Natural killer cell treated with Interleukin-12 subunit alpha and Interleukin-12 subunit beta and Interleukin-15 and Interleukin-18, amount 100 ng/mL, for 72 hours (primary cell): ENCODE results near the gene THSD7B. TPM values are rescaled to one million over a fixed set of nuclear protein-coding genes. Genes with fewer than 3 reads are reported as not detected.
"Not testable (repeated sequence)": the region's sequence is repeated elsewhere in the genome, so short reads cannot be mapped to it uniquely, and the experiment has no call there.

Source experiments
- ATAC-seq, 2 donors: fragments of 150-1000 bp; cut with Tn5 transposase in 1 of 2; sonication (Bioruptor Pico), chemical (Tn5 transposase) in 1 of 2; 2 replicates each; pipeline ENCODE4 v1.10.0; 2021
- DNase-seq: peaks from one replicate; pipeline ENCODE4 v3.0.0; 2022; ENCODE audit warnings: low spot score
- H3K27ac Mint-ChIP-seq, 2 donors: 1 replicate in 1 of 2; 2 replicates in 1 of 2; pipeline ENCODE4 v1.8.0; 2022; ENCODE audit warnings: mixed read lengths in 2 of 2, mild to moderate bottlenecking in 1 of 2, moderate library complexity in 1 of 2
- H3K27me3 Mint-ChIP-seq, 2 donors: 1 replicate in 1 of 2; 2 replicates in 1 of 2; pipeline ENCODE4 v1.8.0; 2022; ENCODE audit warnings: mixed read lengths in 2 of 2
- H3K36me3 Mint-ChIP-seq: one replicate; pipeline ENCODE4 v1.8.0; 2022; ENCODE audit warnings: mixed read lengths
- H3K4me1 Mint-ChIP-seq, 2 donors: 1 replicate in 1 of 2; 2 replicates in 1 of 2; pipeline ENCODE4 v1.8.0; 2022; ENCODE audit warnings: low read depth in 2 of 2, mixed read lengths in 2 of 2, mild to moderate bottlenecking in 1 of 2
- H3K4me3 Mint-ChIP-seq: one replicate; pipeline ENCODE4 v1.8.0; 2022; ENCODE audit warnings: mixed read lengths
- H3K9me3 Mint-ChIP-seq: 2 replicates; pipeline ENCODE4 v1.8.0; 2022; ENCODE audit warnings: mixed read lengths
- total RNA-seq, 2 donors: library from RNA; stranded (reverse); gene quantifications; one replicate each; pipeline ENCODE4 v1.2.3, GENCODE V29; 2022

THSD7B gene
- total RNA-seq, 2 donors from 2014 or later: not detected

GRCh38 chr2:137051778-137052398 lies 286.5 kb downstream of the THSD7B start:
- H3K27ac Mint-ChIP-seq: no peak overlapping the region
- H3K9me3 Mint-ChIP-seq: peaks cover 9% of the 10 kb centered on the region
- H3K27me3 Mint-ChIP-seq: no peaks in the 10 kb centered on the region
- H3K4me3 Mint-ChIP-seq: no peak overlapping the region
- ATAC-seq (no peak), DNase-seq (no peak)
- H3K4me1 Mint-ChIP-seq: no peaks in the 10 kb centered on the region
- no peaks in the 10 kb centered on the region for H3K36me3 Mint-ChIP-seq

- Mint-ChIP-seq H3K36me3 (no peaks in the 10 kb centered on the region), H3K4me3 (no peak overlapping the region), H3K27me3 (no peaks in the 10 kb centered on the region), H3K4me1 (no peaks in the 10 kb centered on the region), H3K27ac (no peak overlapping the region), H3K9me3 (peaks cover 10% of the 10 kb centered on the region)
- ATAC-seq: no peak
- DNase-seq: no peak
Measured at GRCh38 chr2:137056704-137057103, 291.4 kb downstream of the THSD7B start.

DNA sequence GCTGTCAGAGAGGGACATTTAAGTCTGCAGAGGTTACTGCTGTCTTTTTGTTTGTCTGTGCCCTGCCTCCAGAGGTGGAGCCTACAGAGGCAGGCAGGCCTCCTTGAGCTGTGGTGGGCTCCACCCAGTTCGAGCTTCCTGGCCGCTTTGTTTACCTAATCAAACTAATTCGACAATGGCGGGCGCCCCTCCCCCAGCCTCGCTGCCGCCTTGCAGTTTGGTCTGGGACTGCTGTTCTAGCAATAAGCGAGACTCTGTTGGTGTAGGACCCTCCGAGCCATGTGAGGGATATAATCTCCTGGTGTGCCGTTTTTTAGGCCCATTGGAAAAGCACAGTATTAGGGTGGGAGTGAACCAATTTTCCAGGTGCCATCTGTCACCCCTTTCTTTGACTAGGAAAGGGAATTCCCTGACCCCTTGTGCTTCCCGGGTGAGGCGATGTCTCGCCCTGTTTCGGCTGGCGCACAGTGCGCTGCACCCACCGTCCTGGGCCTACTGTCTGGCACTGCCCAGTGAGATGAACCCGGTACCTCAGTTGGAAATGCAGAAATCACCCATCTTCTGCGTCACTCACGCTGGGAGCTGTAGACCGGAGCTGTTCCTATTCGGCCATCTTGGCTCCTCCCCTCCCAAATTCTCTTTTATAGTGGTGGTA lies 310.9 kb downstream of the THSD7B start:
- not testable (repeated sequence) for H3K4me3 Mint-ChIP-seq, ATAC-seq, H3K4me1 Mint-ChIP-seq, H3K36me3 Mint-ChIP-seq, H3K27me3 Mint-ChIP-seq, H3K27ac Mint-ChIP-seq, DNase-seq, H3K9me3 Mint-ChIP-seq

- no peaks in the 10 kb centered on the region for H3K9me3 Mint-ChIP-seq
- ATAC-seq (no peak), DNase-seq (no peak)
- H3K4me3 Mint-ChIP-seq: no peak overlapping the region
- H3K4me1 Mint-ChIP-seq: no peaks in the 10 kb centered on the region
- no peaks in the 10 kb centered on the region for H3K27me3 Mint-ChIP-seq
- H3K27ac Mint-ChIP-seq: no peak overlapping the region
- H3K36me3 Mint-ChIP-seq: no peaks in the 10 kb centered on the region
Measured at GRCh38 chr2:137091704-137092103, 326.4 kb downstream of the THSD7B start.

DNA sequence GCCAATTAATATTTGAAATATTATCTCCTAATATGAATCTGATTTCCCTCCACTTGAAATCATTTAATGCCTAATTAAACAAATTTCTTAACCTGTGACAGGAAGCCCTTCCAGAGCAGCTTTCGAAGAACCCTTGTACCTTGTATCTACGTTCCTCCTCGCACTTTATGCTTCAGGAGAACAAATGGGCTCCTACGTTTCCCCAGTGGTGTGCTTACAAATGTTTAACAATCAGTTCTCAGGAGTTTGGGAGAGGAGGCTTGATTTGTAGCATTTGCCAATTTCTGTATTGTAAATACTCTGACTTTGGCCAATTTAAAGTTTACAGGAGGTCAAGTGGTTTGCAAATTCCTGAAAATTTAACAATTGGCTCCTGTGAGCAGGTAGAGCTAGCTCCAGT lies 327.8 kb downstream of the THSD7B start:
- no peak overlapping the region for H3K27ac Mint-ChIP-seq
- no peaks in the 10 kb centered on the region for H3K36me3 Mint-ChIP-seq
- no peak overlapping the region for H3K4me3 Mint-ChIP-seq
- no peak for DNase-seq
- ATAC-seq: no peak
- H3K27me3 Mint-ChIP-seq: no peaks in the 10 kb centered on the region
- no peaks in the 10 kb centered on the region for H3K9me3 Mint-ChIP-seq
- H3K4me1 Mint-ChIP-seq: no peaks in the 10 kb centered on the region

- H3K9me3 Mint-ChIP-seq: peaks cover 5% of the 10 kb centered on the region
- no peak overlapping the region for H3K27ac Mint-ChIP-seq
- no peaks in the 10 kb centered on the region for H3K4me1 Mint-ChIP-seq
- DNase-seq: no peak
- H3K27me3 Mint-ChIP-seq: no peaks in the 10 kb centered on the region
- ATAC-seq: no peak
- no peak overlapping the region for H3K4me3 Mint-ChIP-seq
- no peaks in the 10 kb centered on the region for H3K36me3 Mint-ChIP-seq
Measured at GRCh38 chr2:137096187-137096586, 330.8 kb downstream of the THSD7B start.

- no peaks in the 10 kb centered on the region for H3K27me3 Mint-ChIP-seq
- H3K4me1 Mint-ChIP-seq: no peaks in the 10 kb centered on the region
- no peak overlapping the region for H3K27ac Mint-ChIP-seq
- DNase-seq: no peak
- H3K36me3 Mint-ChIP-seq: no peaks in the 10 kb centered on the region
- peaks cover 5% of the 10 kb centered on the region for H3K9me3 Mint-ChIP-seq
- no peak for ATAC-seq
- no peak overlapping the region for H3K4me3 Mint-ChIP-seq
Measured at GRCh38 chr2:137096693-137097092, 331.3 kb downstream of the THSD7B start.

DNA sequence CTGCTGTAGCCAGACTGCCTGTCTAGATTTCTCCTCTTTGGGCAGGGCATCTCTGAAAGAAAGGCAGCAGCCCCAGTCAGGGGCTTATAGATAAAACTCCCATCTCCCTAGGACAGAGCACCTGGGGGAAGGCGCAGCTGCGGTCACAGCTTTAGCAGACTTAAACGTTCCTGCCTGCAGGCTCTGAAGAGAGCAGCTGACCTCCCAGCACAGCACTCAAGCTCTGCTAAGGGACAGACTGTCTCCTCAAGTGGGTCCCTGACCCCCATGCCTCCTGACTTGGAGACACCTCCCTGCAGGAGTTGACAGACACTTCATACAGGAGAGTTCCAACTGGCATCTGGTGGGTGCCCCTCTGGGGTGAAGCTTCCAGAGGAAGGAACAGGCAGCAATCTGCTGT lies 336.5 kb downstream of the THSD7B start:
- not testable (repeated sequence) for H3K27ac Mint-ChIP-seq, H3K4me3 Mint-ChIP-seq, DNase-seq, H3K36me3 Mint-ChIP-seq, ATAC-seq, H3K4me1 Mint-ChIP-seq, H3K27me3 Mint-ChIP-seq
- H3K9me3 Mint-ChIP-seq: peaks cover 30% of the 10 kb centered on the region

GRCh38 chr2:137107904-137108303 lies 342.6 kb downstream of the THSD7B start:
- Mint-ChIP-seq H3K9me3 (peaks cover 21% of the 10 kb centered on the region), H3K36me3 (no peaks in the 10 kb centered on the region), H3K4me3 (no peak overlapping the region), H3K27me3 (no peaks in the 10 kb centered on the region), H3K4me1 (no peaks in the 10 kb centered on the region), H3K27ac (no peak overlapping the region)
- no peak for DNase-seq
- no peak for ATAC-seq

DNA sequence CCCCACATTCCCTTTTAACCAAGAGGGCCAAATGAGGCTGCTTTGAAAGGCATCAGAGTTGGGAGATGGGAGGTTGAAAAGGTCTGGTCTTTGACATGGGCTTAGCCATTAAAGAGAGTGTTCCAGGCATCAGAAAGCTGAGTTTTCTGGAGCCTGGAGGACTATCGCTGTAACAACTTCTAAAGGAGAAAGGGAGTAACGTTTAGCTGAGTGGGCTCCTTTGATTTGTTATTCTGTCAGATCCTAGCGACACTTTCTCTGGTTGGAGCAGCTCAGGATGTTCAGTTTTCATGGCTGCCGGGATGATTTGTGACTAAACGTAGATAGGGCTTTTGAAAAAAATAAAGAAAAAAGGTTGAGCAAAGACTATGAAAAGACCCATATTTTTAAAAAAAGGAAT lies 346.6 kb downstream of the THSD7B start:
- Mint-ChIP-seq H3K9me3 (peaks cover 9% of the 10 kb centered on the region), H3K4me1 (no peaks in the 10 kb centered on the region), H3K36me3 (no peaks in the 10 kb centered on the region), H3K27ac (no peak overlapping the region), H3K4me3 (no peak overlapping the region), H3K27me3 (no peaks in the 10 kb centered on the region)
- no peak for ATAC-seq
- DNase-seq: no peak

- Mint-ChIP-seq H3K4me1 (no peaks in the 10 kb centered on the region), H3K9me3 (peaks cover 8% of the 10 kb centered on the region), H3K36me3 (no peaks in the 10 kb centered on the region), H3K27ac (no peak overlapping the region), H3K27me3 (no peaks in the 10 kb centered on the region), H3K4me3 (no peak overlapping the region)
- DNase-seq (no peak), ATAC-seq (no peak)
Measured at GRCh38 chr2:137115081-137115794, 349.9 kb downstream of the THSD7B start.

- Mint-ChIP-seq H3K9me3 (peaks cover 8% of the 10 kb centered on the region), H3K4me3 (no peak overlapping the region), H3K4me1 (no peaks in the 10 kb centered on the region), H3K27ac (no peak overlapping the region), H3K27me3 (no peaks in the 10 kb centered on the region), H3K36me3 (no peaks in the 10 kb centered on the region)
- no peak for DNase-seq
- ATAC-seq: no peak
Measured at GRCh38 chr2:137115795-137116089, 350.4 kb downstream of the THSD7B start.

- Mint-ChIP-seq H3K4me3 (no peak overlapping the region), H3K27ac (no peak overlapping the region), H3K4me1 (no peaks in the 10 kb centered on the region), H3K9me3 (peaks cover 11% of the 10 kb centered on the region), H3K27me3 (no peaks in the 10 kb centered on the region), H3K36me3 (no peaks in the 10 kb centered on the region)
- ATAC-seq (no peak), DNase-seq (no peak)
Measured at GRCh38 chr2:137117385-137117784, 352.0 kb downstream of the THSD7B start.

DNA sequence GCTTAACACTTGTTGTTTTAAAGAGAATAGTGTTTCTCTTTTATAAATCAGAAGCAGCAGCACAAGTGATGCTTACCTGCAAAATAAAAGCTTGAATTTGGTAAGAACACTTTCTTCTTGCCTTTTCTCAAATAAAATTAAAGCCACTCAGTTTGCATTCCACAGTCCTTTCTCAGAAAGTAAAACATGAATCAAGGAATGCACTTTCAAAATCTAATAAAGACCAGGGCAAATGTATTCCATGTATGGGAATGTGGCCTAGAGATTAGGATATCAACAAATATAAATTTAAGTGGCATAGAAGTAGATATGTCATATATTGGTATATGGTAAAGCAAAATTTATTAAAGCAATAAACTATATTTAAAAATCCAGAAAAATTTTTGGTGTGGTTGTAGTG lies 352.8 kb downstream of the THSD7B start:
- no peak for ATAC-seq
- H3K9me3 Mint-ChIP-seq: peaks cover 14% of the 10 kb centered on the region
- no peaks in the 10 kb centered on the region for H3K36me3 Mint-ChIP-seq
- no peak overlapping the region for H3K27ac Mint-ChIP-seq
- H3K27me3 Mint-ChIP-seq: no peaks in the 10 kb centered on the region
- no peaks in the 10 kb centered on the region for H3K4me1 Mint-ChIP-seq
- no peak for DNase-seq
- no peak overlapping the region for H3K4me3 Mint-ChIP-seq
